Common myeloid progenitor, CD34-positive (primary cell): ENCODE results near the gene OR12D2. TPM values are rescaled to one million over a fixed set of nuclear protein-coding genes. Genes with fewer than 3 reads are reported as not detected.
"Not testable (repeated sequence)": the region's sequence is repeated elsewhere in the genome, so short reads cannot be mapped to it uniquely, and the experiment has no call there.

Experiments
- CTCF ChIA-PET: fragments of 350-600 bp; sonication (Branson Sonifier 250); formaldehyde crosslinking; loops from one replicate; lab custom pipeline; 2021; ENCODE audit warnings: antibody characterized with exemption; lab: Charles Lee
- POLR2A ChIA-PET: fragments of 350-600 bp; sonication (Branson Sonifier 250); formaldehyde crosslinking; loops from one replicate; lab custom pipeline; 2021; ENCODE audit warnings: antibody characterized with exemption; lab: Charles Lee
- DNase-seq, 3 donors: peaks; one replicate each; pipeline versions ENCODE4 v3.0.0 to v3.0.0-alpha.2; 2013
- H3K27ac ChIP-seq, 2 experiments: 1 replicate in 1 of 2; 2 replicates in 1 of 2; pipeline ENCODE4 v1.7.0; 2013; ENCODE audit warnings: inconsistent platforms in 2 of 2, low read length in 2 of 2, mild to moderate bottlenecking in 2 of 2, low read depth in 1 of 2, moderate library complexity in 1 of 2; ENCODE audit not compliant: severe bottlenecking in 2 of 2, insufficient read depth in 1 of 2, poor library complexity in 1 of 2
- H3K27me3 ChIP-seq, 5 experiments: replicated peaks in 2 of 5; 1 replicate in 3 of 5; 2 replicates in 2 of 5; pipeline versions ENCODE4 v1.6.1 to v1.7.0; 2013; ENCODE audit warnings: low read length in 4 of 5, mild to moderate bottlenecking in 2 of 5, moderate library complexity in 2 of 5, inconsistent platforms in 1 of 5; ENCODE audit not compliant: insufficient read depth in 5 of 5, control insufficient read depth in 4 of 5
- H3K36me3 ChIP-seq, 4 experiments: 1 replicate in 2 of 4; 2 replicates in 2 of 4; pipeline versions ENCODE4 v1.6.1 to v1.7.0; 2013; ENCODE audit warnings: low read length in 3 of 4, control low read depth in 1 of 4, mild to moderate bottlenecking in 1 of 4; ENCODE audit not compliant: control insufficient read depth in 4 of 4, insufficient read depth in 4 of 4
- H3K4me1 ChIP-seq, 4 experiments: 1 replicate in 3 of 4; 2 replicates in 1 of 4; pipeline versions ENCODE4 v1.6.1 to v1.7.1; 2013; ENCODE audit warnings: low read length in 3 of 4, mild to moderate bottlenecking in 3 of 4, control low read depth in 1 of 4, inconsistent platforms in 1 of 4, moderate library complexity in 1 of 4; ENCODE audit not compliant: control insufficient read depth in 4 of 4, insufficient read depth in 4 of 4; ENCODE audit errors: control extremely low read depth in 1 of 4
- H3K4me3 ChIP-seq, 7 experiments: 1 replicate in 4 of 7; 2 replicates in 3 of 7; pipeline versions ENCODE4 v1.5.1 to v1.7.0; 2013; ENCODE audit warnings: mild to moderate bottlenecking in 7 of 7, low read length in 6 of 7, moderate library complexity in 6 of 7, inconsistent platforms in 2 of 7, low read depth in 2 of 7, control low read depth in 1 of 7; ENCODE audit not compliant: insufficient read depth in 4 of 7, control insufficient read depth in 1 of 7; ENCODE audit errors: extremely low read depth in 1 of 7
- H3K9me3 ChIP-seq, 5 experiments: 1 replicate in 4 of 5; 2 replicates in 1 of 5; pipeline versions ENCODE4 v1.6.1 to v1.7.1; 2013; ENCODE audit warnings: low read length in 4 of 5, mild to moderate bottlenecking in 2 of 5, inconsistent platforms in 1 of 5, low read depth in 1 of 5, moderate library complexity in 1 of 5; ENCODE audit not compliant: control insufficient read depth in 4 of 5, insufficient read depth in 2 of 5; ENCODE audit errors: control extremely low read depth in 1 of 5
- WGBS: methylation state at CpG from one replicate; pipeline ENCODE4 v1.1.5; 2013; ENCODE audit not compliant: insufficient coverage; 5-methylcytosine and 5-hydroxymethylcytosine counted together
- polyA plus RNA-seq: library from polyadenylated mRNA; unstranded; fragments of 120-200 nt; gene quantifications from one replicate; pipeline ENCODE4 v1.2.1, GENCODE V29; 2013

The OR12D2 gene, protein sequence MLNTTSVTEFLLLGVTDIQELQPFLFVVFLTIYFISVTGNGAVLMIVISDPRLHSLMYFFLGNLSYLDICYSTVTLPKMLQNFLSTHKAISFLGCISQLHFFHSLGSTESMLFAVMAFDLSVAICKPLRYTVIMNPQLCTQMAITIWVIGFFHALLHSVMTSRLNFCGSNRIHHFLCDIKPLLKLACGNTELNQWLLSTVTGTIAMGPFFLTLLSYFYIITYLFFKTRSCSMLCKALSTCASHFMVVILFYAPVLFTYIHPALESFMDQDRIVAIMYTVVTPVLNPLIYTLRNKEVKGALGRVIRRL
- not detected for polyA plus RNA-seq

DNA sequence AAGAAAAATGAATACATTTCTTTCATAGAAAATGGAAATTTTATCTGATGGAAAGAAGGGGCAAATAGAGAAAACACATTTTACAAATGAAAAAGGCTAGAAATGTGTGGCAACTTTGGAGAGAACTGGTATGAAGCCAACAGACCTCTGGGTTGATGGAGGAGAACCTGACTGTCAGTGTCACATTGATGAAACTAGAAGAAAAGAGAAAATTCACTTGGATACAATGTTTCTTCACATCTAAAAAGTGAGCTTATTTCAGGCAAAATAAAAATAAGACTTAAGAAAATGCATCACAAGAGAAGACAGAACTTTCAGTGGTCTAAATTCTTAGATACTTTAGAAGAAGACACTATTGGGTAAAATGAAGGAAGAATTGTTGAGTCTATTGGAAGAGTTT, at the start of gene OR12D2:
Gene OR12D2 (plus strand): TSS at position 301 of the 400 bp plus-strand sequence. CDS start 1,069 bp downstream, outside the sequence.
- Histone ChIP-seq H3K36me3 (no peaks in the 10 kb centered on the region), H3K9me3 (peaks cover 0 to 2% (median 0%) of the 10 kb centered on the region in 5 experiments), H3K4me1 (no peaks in the 10 kb centered on the region), H3K4me3 (no peak within 1 kb of the TSS), H3K27ac (no peak within 1 kb of the TSS), H3K27me3 (peaks cover 2 to 16% (median 7%) of the 10 kb centered on the region in 5 experiments)
- no peak for DNase-seq
- ChIA-PET POLR2A (no interaction called here), CTCF (no interaction called here)

GRCh38 chr6:29349348-29349747, 46.1 kb upstream of the OR12D2 start:
- H3K27me3 ChIP-seq, H3K4me3 ChIP-seq, H3K36me3 ChIP-seq, POLR2A ChIA-PET, H3K4me1 ChIP-seq, H3K27ac ChIP-seq, CTCF ChIA-PET, DNase-seq, H3K9me3 ChIP-seq: not testable (repeated sequence)
- WGBS = no CpG with 5 or more reads among the region's 3 CpGs

- CTCF ChIA-PET = no interaction called here
- Histone ChIP-seq H3K4me1 (no peaks in the 10 kb centered on the region), H3K4me3 (no peak overlapping the region), H3K9me3 (peaks cover 0 to 3% (median 0%) of the 10 kb centered on the region in 5 experiments), H3K27ac (no peak overlapping the region), H3K36me3 (no peaks in the 10 kb centered on the region), H3K27me3 (peaks cover 0 to 3% (median 0%) of the 10 kb centered on the region in 5 experiments)
- POLR2A ChIA-PET = no interaction called here
- DNase-seq = no peak
Measured at GRCh38 chr6:29354980-29355379, 40.5 kb upstream of the OR12D2 start.

DNA sequence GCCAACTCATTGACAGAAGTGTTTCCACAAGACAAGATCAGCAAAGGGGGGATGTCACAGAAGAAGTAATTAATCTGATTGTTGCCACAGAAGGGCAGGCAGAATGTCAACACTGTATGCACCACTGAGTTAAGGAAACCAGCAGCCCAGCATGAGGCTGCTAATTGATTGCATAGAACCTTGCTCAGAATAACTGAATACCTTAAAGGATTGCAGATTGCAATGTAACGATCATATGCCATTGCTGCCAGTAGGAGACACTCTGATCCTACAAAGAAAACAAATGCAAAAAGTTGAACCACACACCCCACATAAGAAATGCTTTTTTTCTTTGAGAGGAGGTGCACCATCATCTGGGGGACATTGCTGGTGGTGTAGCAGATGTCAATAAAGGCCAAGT, 39.8 kb upstream of the OR12D2 start:
- DNase-seq = peak in 2 of 3 donors; percentile 10 to 17
- no peak overlapping the region for H3K27ac ChIP-seq
- H3K4me1 ChIP-seq = no peaks in the 10 kb centered on the region
- no CpG with 5 or more reads among the region's 1 CpG for WGBS
- H3K36me3 ChIP-seq = no peaks in the 10 kb centered on the region
- peaks cover 0 to 5% (median 2%) of the 10 kb centered on the region in 5 experiments for H3K27me3 ChIP-seq
- ChIA-PET POLR2A (no interaction called here), CTCF (no interaction called here)
- H3K4me3 ChIP-seq = no peak overlapping the region
- H3K9me3 ChIP-seq = peaks cover 0 to 3% (median 0%) of the 10 kb centered on the region in 5 experiments

GRCh38 chr6:29368765-29369164, 26.7 kb upstream of the OR12D2 start, which contains the start of gene OR5V1:
Gene OR5V1, minus strand, starts transcription at chr6:29368865. Its CDS starts 12,670 bp downstream, at chr6:29356195.
- ChIA-PET CTCF (no interaction called here), POLR2A (no interaction called here)
- WGBS = 87% methylated on average over 3 of the region's 3 CpGs
- no peak within 1 kb of the TSS for H3K4me3 ChIP-seq
- H3K9me3 ChIP-seq = no peaks in the 10 kb centered on the region
- DNase-seq = no peak
- H3K4me1 ChIP-seq = no peaks in the 10 kb centered on the region
- H3K27ac ChIP-seq = no peak within 1 kb of the TSS
- H3K36me3 ChIP-seq = no peaks in the 10 kb centered on the region
- peaks cover 0 to 3% (median 0%) of the 10 kb centered on the region in 5 experiments for H3K27me3 ChIP-seq

GRCh38 chr6:29375191-29375590, 20.2 kb upstream of the OR12D2 start, which contains the start of gene OR12D3:
Gene OR12D3, minus strand, starts transcription at chr6:29375291. Its CDS starts 4 bp downstream, at chr6:29375287.
- H3K4me3 ChIP-seq = no peak within 1 kb of the TSS
- POLR2A ChIA-PET = no interaction called here
- WGBS = no CpG with 5 or more reads among the region's 1 CpG
- no peak for DNase-seq
- H3K9me3 ChIP-seq = no peaks in the 10 kb centered on the region
- H3K27me3 ChIP-seq = peaks cover 0 to 2% (median 0%) of the 10 kb centered on the region in 5 experiments
- H3K4me1 ChIP-seq = no peaks in the 10 kb centered on the region
- H3K27ac ChIP-seq = no peak within 1 kb of the TSS
- CTCF ChIA-PET = interaction anchor here (0.6 to 3.3 kb wide), 6 partner anchors 203 to 461 kb away, joined by 3 to 33 read pairs (median 3); partner anchors contain the start of gene OR2H2
- H3K36me3 ChIP-seq = no peaks in the 10 kb centered on the region

- Histone ChIP-seq H3K27ac (no peak overlapping the region), H3K36me3 (no peaks in the 10 kb centered on the region), H3K4me3 (no peak overlapping the region), H3K9me3 (no peaks in the 10 kb centered on the region), H3K4me1 (no peaks in the 10 kb centered on the region), H3K27me3 (peaks cover 0 to 2% (median 0%) of the 10 kb centered on the region in 5 experiments)
- POLR2A ChIA-PET = no interaction called here
- peak; percentile 29 to 54 (median 50) for DNase-seq
- CTCF ChIA-PET = interaction anchor here (0.6 to 3.3 kb wide), 7 partner anchors 211 to 274 kb away, joined by 3 to 33 read pairs (median 3); partner anchors contain the start of gene OR2H2
Measured at GRCh38 chr6:29376003-29376402, 19.4 kb upstream of the OR12D2 start.
